Measurements from ENCODE around the gene CEP85.

The CEP85 gene

DNA sequence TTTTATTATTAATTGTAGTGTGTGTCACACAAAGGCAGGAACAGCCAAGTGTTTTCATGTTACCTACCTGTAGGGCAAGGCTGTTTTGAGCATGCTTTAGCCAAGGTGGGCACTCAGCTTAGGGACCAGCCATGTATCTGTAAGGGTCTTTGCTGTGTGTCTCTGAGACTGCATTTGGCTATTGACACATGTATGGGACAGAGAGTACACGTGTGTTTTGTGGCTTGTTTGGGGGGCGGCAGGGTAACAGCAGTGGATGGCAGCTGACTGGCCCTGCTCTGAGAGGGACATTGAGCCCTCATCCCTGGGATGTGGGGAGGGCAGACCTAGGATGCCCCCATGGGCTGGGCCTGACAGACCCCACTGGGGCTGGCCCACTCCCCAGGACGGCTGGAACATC lies 36.7 kb upstream of the CEP85 start:
- no peak for DNase-seq (ENCODE audit: low spot score)
- Histone ChIP-seq H3K9me3 (ENCODE audit: severe bottlenecking) (no peaks in the 10 kb centered on the region), H3K27me3 (ENCODE audit: insufficient read depth, poor library complexity, severe bottlenecking) (no peaks in the 10 kb centered on the region), H3K36me3 (ENCODE audit: low read depth) (no peaks in the 10 kb centered on the region), H3K4me1 (ENCODE audit: insufficient read depth, poor library complexity, severe bottlenecking) (no peaks in the 10 kb centered on the region), H3K27ac (ENCODE audit: poor library complexity, severe bottlenecking) (no peak overlapping the region), H3K4me3 (ENCODE audit: severe bottlenecking) (no peak overlapping the region)
- ATAC-seq (ENCODE audit: low read depth), result no peak
- TF ChIP-seq, protein P1, sequence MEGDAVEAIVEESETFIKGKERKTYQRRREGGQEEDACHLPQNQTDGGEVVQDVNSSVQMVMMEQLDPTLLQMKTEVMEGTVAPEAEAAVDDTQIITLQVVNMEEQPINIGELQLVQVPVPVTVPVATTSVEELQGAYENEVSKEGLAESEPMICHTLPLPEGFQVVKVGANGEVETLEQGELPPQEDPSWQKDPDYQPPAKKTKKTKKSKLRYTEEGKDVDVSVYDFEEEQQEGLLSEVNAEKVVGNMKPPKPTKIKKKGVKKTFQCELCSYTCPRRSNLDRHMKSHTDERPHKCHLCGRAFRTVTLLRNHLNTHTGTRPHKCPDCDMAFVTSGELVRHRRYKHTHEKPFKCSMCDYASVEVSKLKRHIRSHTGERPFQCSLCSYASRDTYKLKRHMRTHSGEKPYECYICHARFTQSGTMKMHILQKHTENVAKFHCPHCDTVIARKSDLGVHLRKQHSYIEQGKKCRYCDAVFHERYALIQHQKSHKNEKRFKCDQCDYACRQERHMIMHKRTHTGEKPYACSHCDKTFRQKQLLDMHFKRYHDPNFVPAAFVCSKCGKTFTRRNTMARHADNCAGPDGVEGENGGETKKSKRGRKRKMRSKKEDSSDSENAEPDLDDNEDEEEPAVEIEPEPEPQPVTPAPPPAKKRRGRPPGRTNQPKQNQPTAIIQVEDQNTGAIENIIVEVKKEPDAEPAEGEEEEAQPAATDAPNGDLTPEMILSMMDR (IDR thresholded peaks at IDR 0.05; ENCODE audit: poor library complexity, severe bottlenecking), result no peak

DNA sequence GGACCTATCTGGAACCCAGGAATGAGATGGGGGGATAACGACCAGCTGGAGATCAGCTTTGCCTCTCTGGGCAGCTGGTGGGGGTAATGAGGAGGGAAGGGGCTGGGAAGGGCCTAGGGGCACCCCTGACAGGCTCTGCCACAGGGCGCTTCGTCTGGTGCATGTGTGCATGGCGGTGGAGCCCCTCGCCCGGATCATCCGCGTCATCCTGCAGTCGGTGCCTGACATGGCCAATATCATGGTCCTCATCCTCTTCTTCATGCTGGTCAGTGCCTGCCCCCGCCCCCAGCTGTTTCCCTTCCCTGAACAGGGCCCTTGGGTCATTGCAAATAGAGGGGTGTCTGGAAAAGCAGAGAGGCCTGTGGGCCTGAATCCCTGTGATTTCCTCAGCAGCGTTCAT lies 36.2 kb upstream of the CEP85 start:
- no peaks in the 10 kb centered on the region for H3K9me3 ChIP-seq (ENCODE audit: severe bottlenecking)
- TF ChIP-seq, protein P1 (IDR thresholded peaks at IDR 0.05; ENCODE audit: poor library complexity, severe bottlenecking), result no peak
- H3K27ac ChIP-seq (ENCODE audit: poor library complexity, severe bottlenecking), result no peak overlapping the region
- DNase-seq (ENCODE audit: low spot score) (no peak), ATAC-seq (ENCODE audit: low read depth) (no peak)
- no peaks in the 10 kb centered on the region for H3K36me3 ChIP-seq (ENCODE audit: low read depth)
- no peaks in the 10 kb centered on the region for H3K4me1 ChIP-seq (ENCODE audit: insufficient read depth, poor library complexity, severe bottlenecking)
- H3K27me3 ChIP-seq (ENCODE audit: insufficient read depth, poor library complexity, severe bottlenecking), result no peaks in the 10 kb centered on the region
- no peak overlapping the region for H3K4me3 ChIP-seq (ENCODE audit: severe bottlenecking)

DNA sequence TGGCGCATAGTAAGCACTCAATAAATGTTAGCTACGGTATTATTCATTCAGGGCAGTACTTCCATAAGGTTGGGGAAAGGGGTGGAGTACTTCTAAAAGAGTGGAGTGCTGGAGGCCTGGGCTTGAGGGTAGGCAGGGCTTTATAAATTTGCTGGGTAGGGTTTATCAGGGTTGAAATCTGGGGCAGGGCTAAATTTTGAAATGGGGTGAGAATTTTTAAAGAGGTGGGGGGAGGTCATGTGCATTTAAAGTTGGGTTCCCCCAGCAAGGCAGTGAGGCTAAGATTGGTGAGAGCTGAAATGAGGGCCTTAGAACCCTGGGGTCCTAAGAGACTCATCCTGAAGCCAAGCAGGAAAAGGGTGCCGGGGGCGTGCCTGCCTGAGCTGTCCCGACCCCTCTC lies 33.6 kb upstream of the CEP85 start:
- no peaks in the 10 kb centered on the region for H3K4me1 ChIP-seq (ENCODE audit: insufficient read depth, poor library complexity, severe bottlenecking)
- DNase-seq (ENCODE audit: low spot score), result no peak
- no peaks in the 10 kb centered on the region for H3K36me3 ChIP-seq (ENCODE audit: low read depth)
- H3K4me3 ChIP-seq (ENCODE audit: severe bottlenecking), result no peak overlapping the region
- no peak overlapping the region for H3K27ac ChIP-seq (ENCODE audit: poor library complexity, severe bottlenecking)
- H3K9me3 ChIP-seq (ENCODE audit: severe bottlenecking), result no peaks in the 10 kb centered on the region
- TF ChIP-seq, protein P1 (IDR thresholded peaks at IDR 0.05; ENCODE audit: poor library complexity, severe bottlenecking), result no peak
- no peak for ATAC-seq (ENCODE audit: low read depth)
- H3K27me3 ChIP-seq (ENCODE audit: insufficient read depth, poor library complexity, severe bottlenecking), result no peaks in the 10 kb centered on the region

DNA sequence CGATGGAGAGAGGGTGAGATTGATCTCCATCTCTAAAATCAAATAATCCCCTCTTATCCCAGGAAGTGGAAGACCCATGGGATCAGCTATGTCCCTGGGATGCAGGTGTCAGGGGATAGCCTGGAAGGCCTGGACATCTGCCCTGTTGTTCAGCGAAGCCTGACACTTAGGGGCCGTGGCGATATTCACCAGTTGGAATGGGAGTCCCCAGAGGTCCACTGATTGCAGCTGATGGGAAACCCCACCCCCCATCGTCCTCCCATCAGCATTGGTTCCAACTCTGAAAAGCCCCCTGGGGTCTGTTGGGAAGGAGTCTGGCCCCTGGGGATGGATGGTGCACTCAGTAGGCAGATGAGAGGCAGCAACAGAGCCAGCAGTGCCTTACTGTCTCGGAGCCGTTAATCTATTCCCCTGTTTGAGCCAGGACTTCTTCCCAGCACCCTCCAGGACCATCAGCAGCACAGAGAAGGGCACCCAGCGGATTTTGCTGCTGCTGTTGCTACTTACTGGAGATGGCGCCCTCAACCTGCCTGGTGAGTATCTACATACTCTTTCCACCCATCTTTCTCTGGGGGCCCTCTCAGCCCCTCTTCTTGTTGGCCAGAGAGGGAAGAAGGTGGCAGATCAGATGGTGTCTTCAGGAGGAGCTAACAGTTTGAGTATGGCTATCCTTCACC lies 30.2 kb upstream of the CEP85 start:
- Histone ChIP-seq H3K4me1 (ENCODE audit: insufficient read depth, poor library complexity, severe bottlenecking) (no peaks in the 10 kb centered on the region), H3K27ac (ENCODE audit: poor library complexity, severe bottlenecking) (no peak overlapping the region), H3K27me3 (ENCODE audit: insufficient read depth, poor library complexity, severe bottlenecking) (no peaks in the 10 kb centered on the region), H3K4me3 (ENCODE audit: severe bottlenecking) (no peak overlapping the region), H3K36me3 (ENCODE audit: low read depth) (no peaks in the 10 kb centered on the region), H3K9me3 (ENCODE audit: severe bottlenecking) (no peaks in the 10 kb centered on the region)
- DNase-seq (ENCODE audit: low spot score) (no peak), ATAC-seq (ENCODE audit: low read depth) (no peak)
- TF ChIP-seq, protein P1 (IDR thresholded peaks at IDR 0.05; ENCODE audit: poor library complexity, severe bottlenecking), result no peak

DNA sequence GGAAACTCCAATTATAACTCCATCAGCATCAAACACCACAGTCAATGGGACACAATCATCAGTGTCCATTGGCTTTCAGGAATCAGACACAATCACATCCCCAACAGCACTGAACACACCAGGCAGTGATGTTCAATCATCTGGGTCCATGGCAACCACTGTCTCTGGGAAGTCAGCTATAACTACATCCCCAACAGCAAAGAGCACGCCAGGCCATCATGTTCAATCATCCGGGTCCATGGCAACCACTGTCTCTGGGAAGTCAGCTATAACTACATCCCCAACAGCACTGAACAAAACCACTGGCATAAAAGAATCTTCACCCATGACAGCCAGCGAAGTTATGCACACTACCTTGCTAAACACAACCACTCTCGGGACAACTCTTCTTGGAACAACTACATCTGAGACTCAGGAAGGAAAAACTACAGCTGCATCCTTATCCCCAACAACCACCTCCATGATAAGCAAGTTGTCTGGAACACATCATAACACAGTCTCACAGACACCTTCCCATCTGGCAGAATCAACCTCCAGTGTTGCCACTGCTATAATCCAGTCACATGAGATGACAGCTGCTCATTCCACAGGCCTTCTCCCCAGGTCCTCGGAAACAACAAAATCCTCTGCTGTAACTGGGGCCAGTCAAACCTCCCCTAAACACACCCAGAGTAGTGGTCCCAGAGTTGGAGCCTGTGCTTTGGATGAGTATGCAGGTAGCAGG lies 23.7 kb upstream of the CEP85 start:
- Histone ChIP-seq H3K36me3 (ENCODE audit: low read depth) (no peaks in the 10 kb centered on the region), H3K27ac (ENCODE audit: poor library complexity, severe bottlenecking) (no peak overlapping the region), H3K4me1 (ENCODE audit: insufficient read depth, poor library complexity, severe bottlenecking) (no peaks in the 10 kb centered on the region), H3K4me3 (ENCODE audit: severe bottlenecking) (no peak overlapping the region), H3K9me3 (ENCODE audit: severe bottlenecking) (no peaks in the 10 kb centered on the region), H3K27me3 (ENCODE audit: insufficient read depth, poor library complexity, severe bottlenecking) (no peaks in the 10 kb centered on the region)
- TF ChIP-seq, protein P1 (IDR thresholded peaks at IDR 0.05; ENCODE audit: poor library complexity, severe bottlenecking), result no peak
- DNase-seq (ENCODE audit: low spot score) (no peak), ATAC-seq (ENCODE audit: low read depth) (no peak)
